HG03045 (cell line): Measurements from ENCODE around the gene TRNAU1AP.

Experiments
- ATAC-seq: cut with Tn5 transposase; IDR thresholded peaks from one replicate; pipeline ENCODE4 v1.9.1; 2021; ENCODE audit warnings: mild to moderate bottlenecking, moderate library complexity; ENCODE audit not compliant: unreplicated experiment

TRNAU1AP gene

GRCh38 chr1:28604411-28604810 lies 51.5 kb downstream of the TRNAU1AP start:
- ATAC-seq: no peak

GRCh38 chr1:28604962-28605361 lies 52.1 kb downstream of the TRNAU1AP start:
- no peak for ATAC-seq

- ATAC-seq: no peak
These were observed 53.9 kb downstream of the TRNAU1AP start for GRCh38 chr1:28606771-28607170.

GRCh38 chr1:28613175-28613574 lies 60.3 kb downstream of the TRNAU1AP start:
- no peak for ATAC-seq
